Thyroid gland (tissue), 4 donors: ENCODE results near the gene DPEP1. TPM values are rescaled to one million over a fixed set of nuclear protein-coding genes. Genes with fewer than 3 reads are reported as not detected.
A peak's percentile ranks its signal among the peaks of the same experiment; 100 is the strongest.

Experiments
- DNase-seq, 2 donors: peaks; one replicate each; pipeline ENCODE4 v3.0.0-alpha.2; 2019
- H3K27ac ChIP-seq, 3 donors: fragments of 200-600 bp; sonication (generic); 1 replicate in 2 of 3; 2 replicates in 1 of 3; pipeline ENCODE4 v1.5.1; 2016 to 2019; ENCODE audit warnings: mild to moderate bottlenecking in 1 of 3, moderate library complexity in 1 of 3
- H3K27me3 ChIP-seq: fragments of 200-600 bp; sonication (generic); one replicate; pipeline ENCODE4 v1.5.1; 2019
- H3K36me3 ChIP-seq, 2 donors: fragments of 200-600 bp; sonication (generic); one replicate each; pipeline ENCODE4 v1.5.1; 2016 to 2019
- H3K4me1 ChIP-seq, 2 donors: fragments of 200-600 bp; sonication (generic); one replicate each; pipeline ENCODE4 v1.5.1; 2017 to 2019
- H3K4me3 ChIP-seq, 3 donors: fragments of 200-600 bp; sonication (generic); replicated peaks in 1 of 3; 1 replicate in 2 of 3; 2 replicates in 1 of 3; pipeline ENCODE4 v1.5.1; 2016; ENCODE audit warnings: mild to moderate bottlenecking in 1 of 3
- H3K9me3 ChIP-seq: fragments of 200-600 bp; sonication (generic); one replicate; pipeline ENCODE4 v1.5.1; 2017
- POLR2A ChIP-seq, 2 donors: fragments of 450-650 bp; IDR thresholded peaks; one replicate each; pipeline ENCODE4 v1.6.1; 2017; ENCODE audit warnings: antibody characterized with exemption in 2 of 2, mild to moderate bottlenecking in 2 of 2, moderate library complexity in 1 of 2
- WGBS, 2 donors: methylation state at CpG; one replicate each; pipeline ENCODE4 v1.1.5; 2017; 5-methylcytosine and 5-hydroxymethylcytosine counted together
- intact Hi-C: fragments of 100-400 bp; cut with DNase I; formaldehyde crosslinking; loops from one replicate; pipeline ENCODE4 v1.15.1; 2023
- total RNA-seq, 4 donors: library from RNA; depleted of rRNA; stranded (reverse); fragments of >200 nt; gene quantifications; one replicate each; pipeline ENCODE4 v1.2.3, GENCODE V29; 2016
- TF ChIP-seq, protein P1 (sequence below), 6 experiments: fragments of 200-600 bp in 3 of 6; fragments of 450-650 bp in 3 of 6; sonication (generic) in 3 of 6; IDR thresholded peaks; one replicate each; pipeline ENCODE4 v1.5.1; 2016 to 2019; ENCODE audit warnings: antibody characterized with exemption in 6 of 6, mild to moderate bottlenecking in 2 of 6, inconsistent platforms in 1 of 6, moderate library complexity in 1 of 6

The DPEP1 gene
- total RNA-seq, 4 donors from 2014 or later: 0.29 to 5.0 (median 1.3) TPM

DNA sequence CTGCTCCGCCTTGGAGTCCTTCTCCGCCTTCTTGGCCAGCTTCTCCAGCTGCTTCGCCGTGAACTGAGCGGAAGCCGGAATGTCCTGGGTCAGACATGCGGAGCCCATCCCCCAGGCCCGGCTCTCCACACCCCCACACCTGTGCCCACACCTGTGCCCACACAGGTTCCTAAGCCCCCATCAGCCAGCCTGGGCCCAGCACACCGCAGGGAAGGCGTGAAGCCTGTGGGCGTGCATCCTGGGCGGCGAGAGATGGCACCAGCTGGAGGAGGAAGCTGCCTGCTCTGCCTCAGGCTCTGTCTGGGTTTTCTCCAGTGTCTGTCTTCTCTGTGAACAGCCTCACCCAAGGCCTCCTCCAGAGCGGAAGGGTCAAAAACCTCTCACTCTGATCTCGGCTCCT is 38.1 kb downstream of the DPEP1 start:
- no peak for DNase-seq
- H3K27me3 ChIP-seq: no peaks in the 10 kb centered on the region
- H3K4me1 ChIP-seq: peaks cover 3 to 5% of the 10 kb centered on the region in 2 donors
- 93 to 97% methylated on average over 15 of the region's 15 CpGs for WGBS, 2 donors
- TF ChIP-seq, protein P1, sequence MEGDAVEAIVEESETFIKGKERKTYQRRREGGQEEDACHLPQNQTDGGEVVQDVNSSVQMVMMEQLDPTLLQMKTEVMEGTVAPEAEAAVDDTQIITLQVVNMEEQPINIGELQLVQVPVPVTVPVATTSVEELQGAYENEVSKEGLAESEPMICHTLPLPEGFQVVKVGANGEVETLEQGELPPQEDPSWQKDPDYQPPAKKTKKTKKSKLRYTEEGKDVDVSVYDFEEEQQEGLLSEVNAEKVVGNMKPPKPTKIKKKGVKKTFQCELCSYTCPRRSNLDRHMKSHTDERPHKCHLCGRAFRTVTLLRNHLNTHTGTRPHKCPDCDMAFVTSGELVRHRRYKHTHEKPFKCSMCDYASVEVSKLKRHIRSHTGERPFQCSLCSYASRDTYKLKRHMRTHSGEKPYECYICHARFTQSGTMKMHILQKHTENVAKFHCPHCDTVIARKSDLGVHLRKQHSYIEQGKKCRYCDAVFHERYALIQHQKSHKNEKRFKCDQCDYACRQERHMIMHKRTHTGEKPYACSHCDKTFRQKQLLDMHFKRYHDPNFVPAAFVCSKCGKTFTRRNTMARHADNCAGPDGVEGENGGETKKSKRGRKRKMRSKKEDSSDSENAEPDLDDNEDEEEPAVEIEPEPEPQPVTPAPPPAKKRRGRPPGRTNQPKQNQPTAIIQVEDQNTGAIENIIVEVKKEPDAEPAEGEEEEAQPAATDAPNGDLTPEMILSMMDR (IDR thresholded peaks at IDR 0.05): no peak
- no peak for TF ChIP-seq POLR2A (IDR thresholded peaks at IDR 0.05)
- no peak overlapping the region for H3K4me3 ChIP-seq
- peaks cover 8% of the 10 kb centered on the region in 2 donors for H3K36me3 ChIP-seq
- intact Hi-C loops: no loop called here
- H3K27ac ChIP-seq: no peak overlapping the region
- H3K9me3 ChIP-seq: no peaks in the 10 kb centered on the region

DNA sequence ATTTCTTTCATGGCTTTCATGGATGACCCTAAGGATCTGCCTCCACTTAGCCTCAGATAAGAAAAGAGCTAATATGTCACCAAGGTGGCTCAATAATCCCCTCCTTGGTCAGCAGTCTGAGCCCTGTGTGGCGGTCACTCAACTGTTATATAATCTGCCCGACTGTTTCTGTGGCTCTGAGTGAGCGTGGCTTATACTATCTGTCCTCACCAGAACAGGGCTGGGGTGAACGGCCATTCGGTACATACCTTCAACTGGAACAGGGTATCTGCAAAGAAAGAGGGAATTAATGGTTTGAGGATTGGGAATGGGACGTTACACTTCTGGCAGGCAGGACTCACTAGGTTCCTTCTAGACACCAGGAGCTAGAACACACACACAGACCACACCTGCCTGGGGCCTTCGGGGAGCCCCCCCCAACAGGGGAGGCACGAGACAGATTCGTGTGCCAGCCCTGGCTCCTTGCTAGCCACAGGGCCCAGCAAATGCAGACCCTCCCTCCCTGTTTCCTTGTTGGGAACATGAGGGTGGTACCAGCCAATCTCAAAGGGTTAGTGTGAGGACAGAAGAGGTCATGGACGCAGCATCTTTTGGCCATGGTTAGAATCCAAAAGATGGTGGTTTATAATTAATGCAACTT is 40.3 kb downstream of the DPEP1 start:
- peaks cover 8 to 14% of the 10 kb centered on the region in 2 donors for H3K4me1 ChIP-seq
- no peak for TF ChIP-seq POLR2A (IDR thresholded peaks at IDR 0.05)
- TF ChIP-seq, protein P1 (IDR thresholded peaks at IDR 0.05): no peak
- H3K36me3 ChIP-seq: no peaks in the 10 kb centered on the region
- no peak for DNase-seq
- 88 to 92% methylated on average over 9 to 10 of the region's 10 CpGs for WGBS, 2 donors
- no peak overlapping the region for H3K27ac ChIP-seq
- no peaks in the 10 kb centered on the region for H3K27me3 ChIP-seq
- intact Hi-C loops: no loop called here
- no peaks in the 10 kb centered on the region for H3K9me3 ChIP-seq
- H3K4me3 ChIP-seq: no peak overlapping the region

DNA sequence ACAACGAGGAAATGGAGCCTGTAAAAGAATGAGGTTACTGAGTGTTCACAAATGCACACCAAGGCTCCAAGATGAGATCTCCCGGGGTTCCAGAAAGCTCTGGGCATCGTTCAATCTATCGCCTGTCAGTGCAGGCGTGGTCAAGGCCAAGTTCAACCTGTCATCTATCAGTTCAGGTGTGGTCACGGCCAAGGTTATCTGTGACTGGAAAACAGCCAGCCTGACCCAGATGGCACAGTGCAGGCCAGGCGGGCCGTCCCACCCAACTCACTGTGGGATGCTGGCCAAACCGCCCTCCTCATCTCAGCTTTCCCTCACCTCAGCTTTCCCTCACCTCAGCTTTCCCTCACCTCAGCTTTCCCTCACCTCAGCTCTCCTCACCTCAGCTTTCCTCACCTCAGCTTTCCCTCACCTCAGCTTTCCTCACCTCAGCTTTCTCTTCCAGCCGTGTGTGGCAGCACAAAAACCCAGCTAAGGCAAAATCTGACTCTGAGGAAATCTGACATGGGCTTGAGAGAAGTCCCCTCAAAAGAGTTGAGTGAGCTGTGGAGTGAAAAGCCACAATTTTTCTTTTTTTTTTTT is 41.7 kb downstream of the DPEP1 start:
- Histone ChIP-seq H3K36me3 (no peaks in the 10 kb centered on the region), H3K27me3 (no peaks in the 10 kb centered on the region), H3K9me3 (no peaks in the 10 kb centered on the region), H3K4me3 (no peak overlapping the region), H3K4me1 (peaks cover 8 to 15% of the 10 kb centered on the region in 2 donors), H3K27ac (no peak overlapping the region)
- TF ChIP-seq, protein P1 (IDR thresholded peaks at IDR 0.05): no peak
- TF ChIP-seq POLR2A (IDR thresholded peaks at IDR 0.05): no peak
- DNase-seq: no peak
- intact Hi-C loops: no loop called here
- 88 to 92% methylated on average over 10 of the region's 10 CpGs for WGBS, 2 donors

DNA sequence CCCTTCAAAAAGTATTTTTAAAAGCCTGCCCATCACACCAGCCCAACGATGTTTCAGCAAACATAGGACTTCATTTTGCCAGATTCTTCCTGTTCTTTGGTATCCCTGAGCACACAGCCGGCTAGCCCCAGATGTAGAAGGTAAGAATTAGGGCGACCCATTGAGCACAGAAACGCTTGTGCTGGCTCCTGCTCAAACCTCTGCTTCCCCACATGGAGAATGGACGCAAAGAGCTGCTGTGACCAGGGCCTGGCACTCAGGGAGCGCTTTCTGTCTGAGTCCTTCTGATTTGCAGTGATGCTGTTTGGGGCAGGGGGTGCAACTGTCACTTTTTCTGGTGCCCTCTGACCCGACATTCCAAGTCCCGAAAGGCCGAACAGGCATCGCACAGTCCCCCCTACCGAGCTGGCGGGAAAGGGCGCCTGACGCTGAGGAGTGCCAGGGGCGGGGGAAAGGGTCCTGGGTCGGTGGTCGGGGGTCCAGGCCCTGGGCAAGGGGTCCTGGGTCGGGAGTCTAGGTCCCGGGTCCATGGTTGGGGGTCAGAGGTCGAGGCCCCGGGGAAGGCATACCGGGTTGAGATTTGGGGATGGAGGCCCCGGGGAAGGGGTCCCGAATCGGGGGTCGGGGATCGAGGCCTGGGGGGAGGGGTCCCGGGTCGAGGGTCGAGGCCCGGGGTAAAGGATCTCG is 43.1 kb downstream of the DPEP1 start:
- Histone ChIP-seq H3K27ac (peak overlapping the region in 2 of 3 donors; percentile 39 to 54), H3K27me3 (no peaks in the 10 kb centered on the region), H3K36me3 (no peaks in the 10 kb centered on the region), H3K9me3 (no peaks in the 10 kb centered on the region), H3K4me1 (peaks cover 8 to 15% of the 10 kb centered on the region in 2 donors), H3K4me3 (peak overlapping the region; percentile 43 to 93 (median 73))
- TF ChIP-seq POLR2A (IDR thresholded peaks at IDR 0.05): no peak
- TF ChIP-seq, protein P1 (IDR thresholded peaks at IDR 0.05): no peak
- WGBS, 2 donors: 54 to 61% methylated on average over 14 to 19 of the region's 32 CpGs
- no peak for DNase-seq
- intact Hi-C loops: no loop called here
